ENCODE data around the gene TMEM229B.

Gene TMEM229B

GRCh38 chr14:67486890-67487289, 1.6 kb downstream of the TMEM229B start:
- no peak for DNase-seq (ENCODE audit: low read depth)

GRCh38 chr14:67485501-67486095, 2.9 kb downstream of the TMEM229B start:
- no peak for DNase-seq (ENCODE audit: low read depth)

GRCh38 chr14:67483579-67484285, 4.8 kb downstream of the TMEM229B start:
- DNase-seq (ENCODE audit: low read depth): no peak

- DNase-seq (ENCODE audit: low read depth): no peak
Observed at GRCh38 chr14:67482231-67483164, 6.0 kb downstream of the TMEM229B start.

- no peak for DNase-seq (ENCODE audit: low read depth)
Observed at GRCh38 chr14:67480011-67480410, 8.5 kb downstream of the TMEM229B start.

- no peak for DNase-seq (ENCODE audit: low read depth)
Observed at GRCh38 chr14:67478800-67479084, 9.8 kb downstream of the TMEM229B start.

GRCh38 chr14:67477926-67478799, 10.4 kb downstream of the TMEM229B start:
- no peak for DNase-seq (ENCODE audit: low read depth)

- no peak for DNase-seq (ENCODE audit: low read depth)
Observed at GRCh38 chr14:67474366-67474765, 14.2 kb downstream of the TMEM229B start.

GRCh38 chr14:67473290-67474082, 15.0 kb downstream of the TMEM229B start:
- no peak for DNase-seq (ENCODE audit: low read depth)

GRCh38 chr14:67472726-67473125, 15.8 kb downstream of the TMEM229B start:
- DNase-seq (ENCODE audit: low read depth): no peak

- no peak for DNase-seq (ENCODE audit: low read depth)
Observed at GRCh38 chr14:67469954-67470353, 18.6 kb downstream of the TMEM229B start.

- DNase-seq (ENCODE audit: low read depth): no peak
Observed at GRCh38 chr14:67468378-67468730, 20.2 kb downstream of the TMEM229B start.

- no peak for DNase-seq (ENCODE audit: low read depth)
Observed at GRCh38 chr14:67467134-67467533, 21.4 kb downstream of the TMEM229B start.

GRCh38 chr14:67464879-67465278, 23.6 kb downstream of the TMEM229B start:
- no peak for DNase-seq (ENCODE audit: low read depth)

GRCh38 chr14:67464377-67464776, 24.1 kb downstream of the TMEM229B start:
- DNase-seq (ENCODE audit: low read depth): no peak

GRCh38 chr14:67463900-67464299, 24.6 kb downstream of the TMEM229B start:
- no peak for DNase-seq (ENCODE audit: low read depth)

- DNase-seq (ENCODE audit: low read depth): no peak
Observed at GRCh38 chr14:67461996-67462395, 26.5 kb downstream of the TMEM229B start.

- no peak for DNase-seq (ENCODE audit: low read depth)
Observed at GRCh38 chr14:67461341-67461985, 27.1 kb downstream of the TMEM229B start.

GRCh38 chr14:67459336-67459735, 29.2 kb downstream of the TMEM229B start:
- no peak for DNase-seq (ENCODE audit: low read depth)

- no peak for DNase-seq (ENCODE audit: low read depth)
Observed at GRCh38 chr14:67457782-67458181, 30.7 kb downstream of the TMEM229B start.

GRCh38 chr14:67456732-67457131, 31.8 kb downstream of the TMEM229B start:
- DNase-seq (ENCODE audit: low read depth): no peak

Measured in T-helper 22 cell (primary cell).